K562 (cell line): ENCODE data around the gene KIAA0319L. TPM values are rescaled to one million over a fixed set of nuclear protein-coding genes. Genes with fewer than 3 reads are reported as not detected.

Source experiments
- BHLHE40 ChIP-seq: IDR thresholded peaks from 2 replicates; pipeline ENCODE4 v1.6.1; 2011; ENCODE audit warnings: low read length, improper control_type of control experiment
- COPS2 ChIP-seq: fragments of 450-650 bp; conservative IDR thresholded peaks from 2 replicates; pipeline ENCODE4 v1.6.1; 2016; ENCODE audit warnings: mild to moderate bottlenecking, moderate library complexity
- ELF1 ChIP-seq: fragments of 200-800 bp; sonication (Bioruptor generic); IDR thresholded peaks from 2 replicates; pipeline ENCODE4 v1.6.1; 2016; ENCODE audit warnings: missing genetic modification characterization, missing compliant biosample characterization
- ELK3 ChIP-seq: fragments of 450-650 bp; formaldehyde crosslinking; IDR thresholded peaks from 2 replicates; pipeline ENCODE4 v1.4.0; 2020; ENCODE audit warnings: mild to moderate bottlenecking
- ETV6 ChIP-seq, 3 experiments: fragments of 150-350 bp in 1 of 3; sonication (generic) in 1 of 3; formaldehyde crosslinking in 1 of 3; IDR thresholded peaks; 2 replicates each; pipeline versions ENCODE4 v1.6.1 to v1.8.0; 2014 to 2022; ENCODE audit warnings: borderline replicate concordance in 2 of 3, low read depth in 2 of 3, antibody characterized with exemption in 1 of 3, low read length in 1 of 3, mild to moderate bottlenecking in 1 of 3, missing genetic modification reagents in 1 of 3
- GABPB2 ChIP-seq: fragments of 250-450 bp; sonication (Bioruptor Pico); conservative IDR thresholded peaks from 2 replicates; pipeline ENCODE4 v1.5.1; 2021; ENCODE audit warnings: mild to moderate bottlenecking
- MXI1 ChIP-seq: IDR thresholded peaks from 2 replicates; pipeline ENCODE4 v1.6.1; 2011; ENCODE audit warnings: low read depth, mild to moderate bottlenecking, improper control_type of control experiment, low read length
- MYNN ChIP-seq, 2 experiments: sonication (generic); formaldehyde crosslinking in 1 of 2; IDR thresholded peaks; 2 replicates each; pipeline versions ENCODE4 v1.5.0 to v1.6.1; 2016 to 2020; ENCODE audit warnings: antibody characterized with exemption in 1 of 2, missing genetic modification reagents in 1 of 2
- PHTF2 ChIP-seq: fragments of 250-450 bp; sonication (Bioruptor Pico); IDR thresholded peaks from 2 replicates; pipeline ENCODE4 v1.5.0; 2021; ENCODE audit warnings: mild to moderate bottlenecking
- POLR2AphosphoS2 ChIP-seq: IDR thresholded peaks from 2 replicates; pipeline ENCODE4 v1.6.1; 2012; ENCODE audit warnings: low read length, improper control_type of control experiment
- SAP30 ChIP-seq: fragments of 200-600 bp; sonication (generic); IDR thresholded peaks from 2 replicates; pipeline ENCODE4 v1.6.1; 2012; ENCODE audit warnings: borderline replicate concordance, low read depth, mild to moderate bottlenecking, moderate library complexity, low read length, control low read depth, inconsistent platforms; ENCODE audit not compliant: insufficient read depth, poor library complexity, severe bottlenecking
- SMAD1 ChIP-seq: fragments of 150-350 bp; IDR thresholded peaks from 2 replicates; pipeline ENCODE4 v1.6.1; 2014; ENCODE audit warnings: low read length, low read depth; ENCODE audit not compliant: partially characterized antibody
- STAT5A ChIP-seq: IDR thresholded peaks from 2 replicates; pipeline ENCODE4 v1.6.1; 2012; ENCODE audit warnings: low read length, inconsistent platforms, borderline replicate concordance
- USF1 ChIP-seq: sonication (generic); formaldehyde crosslinking; IDR thresholded peaks from 2 replicates; pipeline ENCODE4 v1.9.0; 2022; ENCODE audit warnings: mild to moderate bottlenecking, missing genetic modification reagents
- ZNF197 ChIP-seq: fragments of 200-800 bp; sonication (Bioruptor generic); IDR thresholded peaks from 2 replicates; pipeline ENCODE4 v1.6.1; 2016; ENCODE audit warnings: low read depth, missing genetic modification characterization, missing compliant biosample characterization
- ZNF830 ChIP-seq: fragments of 250-450 bp; sonication (Bioruptor Pico); IDR thresholded peaks from 2 replicates; pipeline ENCODE4 v1.5.0; 2021; ENCODE audit warnings: mild to moderate bottlenecking
- ZSCAN32 ChIP-seq: fragments of 450-650 bp; formaldehyde crosslinking; IDR thresholded peaks from 2 replicates; pipeline ENCODE4 v1.4.0; 2020; ENCODE audit warnings: mild to moderate bottlenecking, moderate library complexity
- polyA plus RNA-seq, 8 experiments: library from polyadenylated mRNA; depleted of rRNA in 4 of 8; stranded (reverse) in 5 of 8; unstranded in 3 of 8; fragments of >200 nt; fragmentation: Nextera tagmentation in 2 of 8; fragmentation: Illumina TruSeq in 1 of 8; extraction: Ambion mirVana in 2 of 8; extraction: Trizol in 1 of 8; gene quantifications; 2 replicates each; pipeline versions ENCODE4 v1.2.1 to v1.2.3, GENCODE V29; 2011 to 2014; ENCODE audit warnings: inconsistent platforms in 1 of 8, missing spikeins in 1 of 8
- total RNA-seq, 7 experiments: library from RNA; depleted of rRNA in 6 of 7; stranded (reverse); fragments of >200 nt in 6 of 7; fragmentation: Illumina TruSeq in 2 of 7; extraction: Trizol in 2 of 7; gene quantifications; 2 replicates each; pipeline versions ENCODE4 v1.2.1 to v1.2.3, GENCODE V29; 2011 to 2021; ENCODE audit warnings: low replicate concordance in 1 of 7
- TF ChIP-seq, protein P1 (sequence below): sonication (generic); formaldehyde crosslinking; IDR thresholded peaks from 2 replicates; pipeline ENCODE4 v1.8.1; 2023; ENCODE audit warnings: missing genetic modification reagents, mild to moderate bottlenecking, borderline replicate concordance

The KIAA0319L gene
- total and polyA plus RNA-seq, 9 of the 15 experiments (the other 6 are each of a cell fraction or from before 2014, with no cell fraction given): 2.4 to 51.7 (median 27.4) TPM

DNA sequence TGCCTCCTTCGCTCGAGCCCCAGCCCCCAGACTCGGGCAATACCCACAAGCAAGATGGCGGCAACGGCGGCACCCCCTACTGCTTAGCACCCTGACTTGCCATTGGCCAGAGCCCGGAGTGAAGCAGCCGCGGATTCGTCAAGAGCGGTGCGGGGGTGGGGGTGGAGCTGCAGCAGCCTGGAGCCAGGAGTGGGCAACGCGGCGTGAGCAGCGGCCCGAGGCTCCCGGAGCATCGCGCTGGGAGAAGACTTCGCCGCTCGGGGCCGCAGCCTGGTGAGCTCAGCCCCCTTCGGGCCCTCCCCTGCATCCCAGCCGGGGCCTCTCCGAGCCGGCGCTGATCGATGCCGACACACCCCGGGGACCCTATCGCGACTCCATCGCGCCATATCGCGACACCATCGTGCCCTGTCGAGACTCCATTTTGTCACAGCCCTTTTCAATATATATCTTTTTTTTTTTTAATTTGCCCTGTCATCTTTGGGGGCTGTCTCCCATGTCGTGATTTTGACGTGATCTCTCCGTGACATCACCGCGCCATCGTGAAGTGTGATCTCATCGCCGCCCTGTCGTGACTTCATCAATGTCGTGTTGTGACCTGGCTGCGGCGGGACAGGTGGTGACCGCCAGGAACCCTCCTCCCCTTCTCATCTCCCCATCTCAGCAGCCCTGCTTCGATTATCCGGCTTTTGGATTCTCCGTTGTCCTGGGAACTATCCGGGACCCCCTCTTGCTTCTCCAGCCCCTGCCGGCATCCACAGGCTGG, 589 bp upstream of the KIAA0319L start, which contains the start of gene NCDN (continued):
- TF ChIP-seq ZNF197 (CRISPR knock-in tag): peak; percentile 91
- peak; percentile 70; the same call in 1 of the 2 replicates for TF ChIP-seq ELF1 (tag)
- 0 out of 4 replicates have a peak, but pooled peaks of 1 of the 2 experiments have one; percentile 13 for TF ChIP-seq ETV6 (IDR thresholded peaks at IDR 0.05; ENCODE audit: borderline replicate concordance in 1 of 2, low read depth in 2 of 2, low read length in 1 of 2)
- no peak for TF ChIP-seq ETV6 (CRISPR knock-in tag; IDR thresholded peaks at IDR 0.05; ENCODE audit: borderline replicate concordance)
- TF ChIP-seq COPS2: no peak
- no peak for TF ChIP-seq MXI1
- TF ChIP-seq, protein P1, sequence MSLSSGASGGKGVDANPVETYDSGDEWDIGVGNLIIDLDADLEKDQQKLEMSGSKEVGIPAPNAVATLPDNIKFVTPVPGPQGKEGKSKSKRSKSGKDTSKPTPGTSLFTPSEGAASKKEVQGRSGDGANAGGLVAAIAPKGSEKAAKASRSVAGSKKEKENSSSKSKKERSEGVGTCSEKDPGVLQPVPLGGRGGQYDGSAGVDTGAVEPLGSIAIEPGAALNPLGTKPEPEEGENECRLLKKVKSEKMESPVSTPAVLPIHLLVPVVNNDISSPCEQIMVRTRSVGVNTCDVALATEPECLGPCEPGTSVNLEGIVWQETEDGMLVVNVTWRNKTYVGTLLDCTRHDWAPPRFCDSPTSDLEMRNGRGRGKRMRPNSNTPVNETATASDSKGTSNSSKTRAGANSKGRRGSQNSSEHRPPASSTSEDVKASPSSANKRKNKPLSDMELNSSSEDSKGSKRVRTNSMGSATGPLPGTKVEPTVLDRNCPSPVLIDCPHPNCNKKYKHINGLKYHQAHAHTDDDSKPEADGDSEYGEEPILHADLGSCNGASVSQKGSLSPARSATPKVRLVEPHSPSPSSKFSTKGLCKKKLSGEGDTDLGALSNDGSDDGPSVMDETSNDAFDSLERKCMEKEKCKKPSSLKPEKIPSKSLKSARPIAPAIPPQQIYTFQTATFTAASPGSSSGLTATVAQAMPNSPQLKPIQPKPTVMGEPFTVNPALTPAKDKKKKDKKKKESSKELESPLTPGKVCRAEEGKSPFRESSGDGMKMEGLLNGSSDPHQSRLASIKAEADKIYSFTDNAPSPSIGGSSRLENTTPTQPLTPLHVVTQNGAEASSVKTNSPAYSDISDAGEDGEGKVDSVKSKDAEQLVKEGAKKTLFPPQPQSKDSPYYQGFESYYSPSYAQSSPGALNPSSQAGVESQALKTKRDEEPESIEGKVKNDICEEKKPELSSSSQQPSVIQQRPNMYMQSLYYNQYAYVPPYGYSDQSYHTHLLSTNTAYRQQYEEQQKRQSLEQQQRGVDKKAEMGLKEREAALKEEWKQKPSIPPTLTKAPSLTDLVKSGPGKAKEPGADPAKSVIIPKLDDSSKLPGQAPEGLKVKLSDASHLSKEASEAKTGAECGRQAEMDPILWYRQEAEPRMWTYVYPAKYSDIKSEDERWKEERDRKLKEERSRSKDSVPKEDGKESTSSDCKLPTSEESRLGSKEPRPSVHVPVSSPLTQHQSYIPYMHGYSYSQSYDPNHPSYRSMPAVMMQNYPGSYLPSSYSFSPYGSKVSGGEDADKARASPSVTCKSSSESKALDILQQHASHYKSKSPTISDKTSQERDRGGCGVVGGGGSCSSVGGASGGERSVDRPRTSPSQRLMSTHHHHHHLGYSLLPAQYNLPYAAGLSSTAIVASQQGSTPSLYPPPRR (CRISPR knock-in tag): peak; percentile 74; the same call in 1 of the 2 replicates
- no peak for TF ChIP-seq GABPB2 (CRISPR knock-in tag)
- peak; percentile 31 for TF ChIP-seq SAP30
- no peak; the same call in 1 of the 2 replicates for TF ChIP-seq BHLHE40
- TF ChIP-seq STAT5A: no peak
- TF ChIP-seq MYNN (IDR thresholded peaks at IDR 0.05): no peak; the same call in 1 of the 2 replicates
- no peak for TF ChIP-seq MYNN (CRISPR knock-in tag; IDR thresholded peaks at IDR 0.05)
- no peak for TF ChIP-seq PHTF2
- TF ChIP-seq SMAD1: no peak
- TF ChIP-seq USF1 (CRISPR knock-in tag): no peak
- TF ChIP-seq ZNF830: no peak
- no peak for TF ChIP-seq ELK3 (CRISPR knock-in tag)
- no peak for TF ChIP-seq POLR2AphosphoS2
- no peak for TF ChIP-seq ZSCAN32 (CRISPR knock-in tag)
